ENCODE measurements around the gene TF. TPM values are rescaled to one million over a fixed set of nuclear protein-coding genes. Genes with fewer than 3 reads are reported as not detected.

The TF gene
- total RNA-seq, 1 experiment from 2014 or later = 0.09 TPM

DNA sequence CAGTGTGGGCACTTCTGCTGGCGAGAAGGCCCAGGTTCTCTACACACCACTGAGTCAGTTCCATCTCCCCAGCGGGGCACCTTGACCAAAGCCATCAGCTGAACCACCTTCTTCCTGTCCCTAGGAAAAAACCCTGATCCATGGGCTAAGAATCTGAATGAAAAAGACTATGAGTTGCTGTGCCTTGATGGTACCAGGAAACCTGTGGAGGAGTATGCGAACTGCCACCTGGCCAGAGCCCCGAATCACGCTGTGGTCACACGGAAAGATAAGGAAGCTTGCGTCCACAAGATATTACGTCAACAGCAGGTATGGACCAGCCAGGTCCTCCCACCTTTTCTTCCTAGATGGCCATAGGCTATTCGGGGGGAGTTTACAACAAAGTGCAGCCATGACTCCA, 29.1 kb downstream of the TF start:
- Histone ChIP-seq H3K79me1 (ENCODE audit: insufficient read depth, low read depth, low read length, poor library complexity, severe bottlenecking) (no peaks in the 10 kb centered on the region), H3T11ph (ENCODE audit: low read length) (no peak overlapping the region), H4K8ac (replicated peaks; ENCODE audit: insufficient read length, low read depth, low read length) (no peak overlapping the region), H2AK5ac (ENCODE audit: insufficient read length, low read length) (no peak overlapping the region), H3K18ac (ENCODE audit: insufficient read length, low read depth, low read length) (no peak overlapping the region), H2AFZ (ENCODE audit: low read length) (no peak overlapping the region), H3K4me1 (ENCODE audit: insufficient read depth, low read length) (no peaks in the 10 kb centered on the region; the same call in 1 of the 2 replicates), H3K27me3 (ENCODE audit: insufficient read depth, low read length) (no peaks in the 10 kb centered on the region), H4K20me1 (ENCODE audit: control insufficient read depth, insufficient read depth, insufficient read length) (no peaks in the 10 kb centered on the region), H3K23me2 (ENCODE audit: insufficient read length, low read depth, low read length, poor library complexity, severe bottlenecking) (no peaks in the 10 kb centered on the region), H3K9me3 (ENCODE audit: control insufficient read depth, low read depth, low read length) (no peaks in the 10 kb centered on the region), H3K4me2 (ENCODE audit: insufficient read depth, insufficient read length, low read length) (no peak overlapping the region), H2BK5ac (ENCODE audit: insufficient read length, low read length) (no peak overlapping the region), H2BK12ac (ENCODE audit: insufficient read length, low read depth, low read length) (no peak overlapping the region), H3K4ac (ENCODE audit: low read depth, low read length) (no peak overlapping the region), H3K27ac (ENCODE audit: insufficient read length, low read depth, low read length) (no peak overlapping the region), H3K9ac (ENCODE audit: extremely low read depth, insufficient read length, low read length) (no peak overlapping the region), H4K91ac (ENCODE audit: insufficient read length, low read depth, low read length) (no peak overlapping the region), H3K79me2 (ENCODE audit: insufficient read depth, low read length) (no peaks in the 10 kb centered on the region), H3K23ac (ENCODE audit: insufficient read length, low read depth, low read length) (no peak overlapping the region), H2BK20ac (ENCODE audit: low read depth, low read length, poor library complexity, severe bottlenecking) (no peak overlapping the region), H3K56ac (ENCODE audit: insufficient read length, low read depth, low read length) (no peak overlapping the region), H2BK120ac (ENCODE audit: low read depth, low read length, poor library complexity, severe bottlenecking) (no peak overlapping the region), H4K5ac (ENCODE audit: insufficient read length, low read depth, low read length) (no peak overlapping the region), H2BK15ac (ENCODE audit: low read depth, low read length) (no peak overlapping the region), H3K14ac (ENCODE audit: insufficient read depth, low read length) (no peak overlapping the region)
- Mint-ChIP-seq H3K36me3 (ENCODE audit: insufficient read depth in 1 of 3, low read depth in 3 of 3) (no peaks in the 10 kb centered on the region; a peak in 1 of 7 replicates), H3K27me3 (ENCODE audit: low read depth) (peaks cover 15% of the 10 kb centered on the region), H3K4me3 (no peak overlapping the region), H3K27ac (no peak overlapping the region), H3K9me3 (no peaks in the 10 kb centered on the region; a peak in 1 of 5 replicates), H3K4me1 (peaks cover 13 to 14% of the 10 kb centered on the region in 2 experiments)
- WGBS (ENCODE audit: extremely low coverage, insufficient read length, low lambda C conversion rate) = no CpG with 5 or more reads among the region's 9 CpGs
- DNase-seq = no peak
- TF ChIP-seq, protein P1, sequence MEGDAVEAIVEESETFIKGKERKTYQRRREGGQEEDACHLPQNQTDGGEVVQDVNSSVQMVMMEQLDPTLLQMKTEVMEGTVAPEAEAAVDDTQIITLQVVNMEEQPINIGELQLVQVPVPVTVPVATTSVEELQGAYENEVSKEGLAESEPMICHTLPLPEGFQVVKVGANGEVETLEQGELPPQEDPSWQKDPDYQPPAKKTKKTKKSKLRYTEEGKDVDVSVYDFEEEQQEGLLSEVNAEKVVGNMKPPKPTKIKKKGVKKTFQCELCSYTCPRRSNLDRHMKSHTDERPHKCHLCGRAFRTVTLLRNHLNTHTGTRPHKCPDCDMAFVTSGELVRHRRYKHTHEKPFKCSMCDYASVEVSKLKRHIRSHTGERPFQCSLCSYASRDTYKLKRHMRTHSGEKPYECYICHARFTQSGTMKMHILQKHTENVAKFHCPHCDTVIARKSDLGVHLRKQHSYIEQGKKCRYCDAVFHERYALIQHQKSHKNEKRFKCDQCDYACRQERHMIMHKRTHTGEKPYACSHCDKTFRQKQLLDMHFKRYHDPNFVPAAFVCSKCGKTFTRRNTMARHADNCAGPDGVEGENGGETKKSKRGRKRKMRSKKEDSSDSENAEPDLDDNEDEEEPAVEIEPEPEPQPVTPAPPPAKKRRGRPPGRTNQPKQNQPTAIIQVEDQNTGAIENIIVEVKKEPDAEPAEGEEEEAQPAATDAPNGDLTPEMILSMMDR (conservative IDR thresholded peaks at IDR 0.05) = no peak

Data from H9 (cell line).